Uterus (tissue), 4 donors: ENCODE measurements around the gene C9orf40. TPM values are rescaled to one million over a fixed set of nuclear protein-coding genes. Genes with fewer than 3 reads are reported as not detected.

Source experiments
- DNase-seq, 2 donors: peaks; one replicate each; pipeline ENCODE4 v3.0.0-alpha.2; 2019 to 2020
- H3K27ac ChIP-seq, 2 donors: fragments of 200-600 bp; sonication (generic); 1 replicate in 1 of 2; 2 replicates in 1 of 2; pipeline ENCODE4 v1.5.1; 2016 to 2018
- H3K27me3 ChIP-seq, 2 donors: fragments of 200-600 bp; sonication (generic); one replicate each; pipeline ENCODE4 v1.5.1; 2018 to 2019; ENCODE audit warnings: control low read depth in 1 of 2
- H3K36me3 ChIP-seq, 2 donors: fragments of 200-600 bp; sonication (generic); one replicate each; pipeline ENCODE4 v1.5.1; 2019; ENCODE audit warnings: control low read depth in 1 of 2
- H3K4me1 ChIP-seq, 2 donors: fragments of 200-600 bp; sonication (generic); one replicate each; pipeline ENCODE4 v1.5.1; 2018 to 2019; ENCODE audit warnings: control low read depth in 1 of 2
- H3K4me3 ChIP-seq, 2 donors: fragments of 200-600 bp; sonication (generic); 1 replicate in 1 of 2; 2 replicates in 1 of 2; pipeline ENCODE4 v1.5.1; 2018 to 2019; ENCODE audit warnings: mild to moderate bottlenecking in 1 of 2
- H3K9me3 ChIP-seq, 2 donors: fragments of 200-600 bp; sonication (generic); one replicate each; pipeline ENCODE4 v1.5.1; 2019; ENCODE audit warnings: control low read depth in 1 of 2
- CTCF ChIP-seq, 4 experiments: fragments of 200-600 bp in 2 of 4; fragments of 450-650 bp in 2 of 4; sonication (generic) in 2 of 4; IDR thresholded peaks; one replicate each; pipeline ENCODE4 v1.5.1; 2016 to 2019; ENCODE audit warnings: antibody characterized with exemption in 4 of 4, mild to moderate bottlenecking in 2 of 4, moderate library complexity in 1 of 4
- POLR2A ChIP-seq, 2 donors: fragments of 450-650 bp; IDR thresholded peaks; one replicate each; pipeline ENCODE4 v1.6.1; 2016; ENCODE audit warnings: antibody characterized with exemption in 2 of 2, mild to moderate bottlenecking in 1 of 2, moderate library complexity in 1 of 2
- intact Hi-C: fragments of 100-400 bp; cut with DNase I; formaldehyde crosslinking; loops from one replicate; pipeline ENCODE4 v1.15.1; 2023; ENCODE audit warnings: low total_unique reads
- total RNA-seq, 4 donors: library from RNA; depleted of rRNA in 3 of 4; stranded (reverse); fragments of >200 nt in 3 of 4; gene quantifications; one replicate each; pipeline versions ENCODE4 v1.1.0 to v1.2.4, GENCODE V29; 2014 to 2023
- donor health status: DM: yes; HTN: yes; CAD: no.

Gene C9orf40
- total RNA-seq, 4 donors from 2014 or later, result 2.8 to 17.6 (median 5.6) TPM

- Histone ChIP-seq H3K27me3 (no peaks in the 10 kb centered on the region), H3K36me3 (no peaks in the 10 kb centered on the region), H3K4me3 (no peak overlapping the region), H3K27ac (no peak overlapping the region), H3K4me1 (no peaks in the 10 kb centered on the region), H3K9me3 (no peaks in the 10 kb centered on the region)
- TF ChIP-seq CTCF (IDR thresholded peaks at IDR 0.05), result no peak
- TF ChIP-seq POLR2A (IDR thresholded peaks at IDR 0.05), result no peak
- DNase-seq, result no peak
- intact Hi-C loops, result no loop called here
Measured at GRCh38 chr9:74901001-74901400, 51.7 kb downstream of the C9orf40 start.

Other genes with a start within 250 kb of the C9orf40 start
- gene TRPM6, start 65.0 kb downstream of the C9orf40 start, total RNA-seq, result 1 to 10 TPM in 2 of 4 donors, under 1 TPM in 1, not detected in 1; 0.76 to 2.9 (median 2.3) TPM
- gene CARNMT1, start 75.4 kb upstream of the C9orf40 start, total RNA-seq, result 10 to 100 TPM; 19.2 to 74.3 (median 22.8) TPM
- 10 to 100 TPM in 3 of 4 donors, 1 to 10 TPM in 1; 1.3 to 32.5 (median 15.6) TPM for gene NMRK1, start 135.2 kb upstream of the C9orf40 start, total RNA-seq
- 10 to 100 TPM in 3 of 4 donors, 1 to 10 TPM in 1; 3.3 to 54.4 (median 32.2) TPM for gene OSTF1, start 135.6 kb upstream of the C9orf40 start, total RNA-seq